Transverse colon (tissue), 4 donors: Measurements from ENCODE around the gene S100A5. TPM values are rescaled to one million over a fixed set of nuclear protein-coding genes. Genes with fewer than 3 reads are reported as not detected.
A peak's percentile ranks its signal among the peaks of the same experiment; 100 is the strongest.
"Not testable (repeated sequence)": the region's sequence is repeated elsewhere in the genome, so short reads cannot be mapped to it uniquely, and the experiment has no call there.

Source experiments
- DNase-seq: peaks from one replicate; pipeline ENCODE4 v3.0.0-alpha.2; 2019
- H3K27ac ChIP-seq, 4 donors: fragments of 200-600 bp; sonication (generic); 2 replicates each; pipeline ENCODE4 v1.5.1; 2016 to 2018; ENCODE audit warnings: inconsistent platforms in 4 of 4
- H3K27me3 ChIP-seq: fragments of 200-600 bp; sonication (generic); 2 replicates; pipeline ENCODE4 v1.5.1; 2017; ENCODE audit warnings: inconsistent platforms
- H3K36me3 ChIP-seq, 4 donors: fragments of 200-600 bp; sonication (generic); 2 replicates each; pipeline ENCODE4 v1.5.1; 2017 to 2019; ENCODE audit warnings: inconsistent platforms in 4 of 4
- H3K4me1 ChIP-seq, 4 donors: fragments of 200-600 bp; sonication (generic); 2 replicates each; pipeline ENCODE4 v1.5.1; 2017 to 2020; ENCODE audit warnings: inconsistent platforms in 4 of 4
- H3K4me3 ChIP-seq, 4 donors: fragments of 200-600 bp; sonication (generic); 1 replicate in 1 of 4; 2 replicates in 3 of 4; pipeline versions ENCODE4 v1.5.1 to v1.6.1; 2017 to 2019; ENCODE audit warnings: inconsistent platforms in 4 of 4
- H3K9me3 ChIP-seq, 2 donors: fragments of 200-600 bp; sonication (generic); 2 replicates each; pipeline ENCODE4 v1.5.1; 2017 to 2019; ENCODE audit warnings: inconsistent platforms in 2 of 2
- EP300 ChIP-seq: sonication (generic); formaldehyde crosslinking; IDR thresholded peaks from one replicate; pipeline ENCODE4 v1.6.1; 2017; ENCODE audit warnings: antibody characterized with exemption, low read depth
- POLR2A ChIP-seq: fragments of 450-650 bp; IDR thresholded peaks from one replicate; pipeline ENCODE4 v1.6.1; 2016; ENCODE audit warnings: antibody characterized with exemption, mild to moderate bottlenecking, moderate library complexity
- POLR2AphosphoS5 ChIP-seq, 3 donors: sonication (generic); formaldehyde crosslinking; IDR thresholded peaks; one replicate each; pipeline ENCODE4 v1.6.1; 2016; ENCODE audit warnings: antibody characterized with exemption in 3 of 3
- WGBS, 2 donors: methylation state at CpG; one replicate each; pipeline ENCODE4 v1.1.5; 2018; ENCODE audit warnings: low coverage in 1 of 2; 5-methylcytosine and 5-hydroxymethylcytosine counted together
- in situ Hi-C, 4 donors: fragments of 200-750 bp; cut with MboI; loops; one replicate each; pipeline versions ENCODE4 v1.15.0 to v1.15.1; 2017; ENCODE audit warnings: low sequenced_read_pairs in 3 of 4, low pct_ligation_motif_present in 1 of 4, low pct_unique_long_range_greater_than_20kb in 1 of 4
- intact Hi-C: fragments of 100-400 bp; cut with DNase I; formaldehyde crosslinking; loops from one replicate; pipeline ENCODE4 v1.15.1; 2023; ENCODE audit warnings: low total_unique reads
- total RNA-seq, 4 donors: library from RNA; depleted of rRNA; stranded (reverse); fragments of >200 nt; gene quantifications; one replicate each; pipeline ENCODE4 v1.1.0, GENCODE V29; 2016
- TF ChIP-seq, protein P1 (sequence below), 5 experiments: fragments of 200-600 bp in 3 of 5; fragments of 450-650 bp in 2 of 5; sonication (generic) in 3 of 5; IDR thresholded peaks; 1 replicate in 2 of 5; 2 replicates in 3 of 5; pipeline ENCODE4 v1.5.1; 2016 to 2017; ENCODE audit warnings: antibody characterized with exemption in 5 of 5, inconsistent platforms in 3 of 5, mild to moderate bottlenecking in 2 of 5, moderate library complexity in 1 of 5

S100A5 gene
- total RNA-seq, 4 donors from 2014 or later = not detected

- Histone ChIP-seq H3K4me1 (peaks cover 6 to 13% (median 7%) of the 10 kb centered on the region in 4 donors), H3K36me3 (no peaks in the 10 kb centered on the region), H3K4me3 (no peak overlapping the region), H3K27me3 (no peaks in the 10 kb centered on the region), H3K9me3 (no peaks in the 10 kb centered on the region), H3K27ac (peak overlapping the region; percentile 43 to 63 (median 60))
- no peak for TF ChIP-seq POLR2AphosphoS5 (IDR thresholded peaks at IDR 0.05)
- TF ChIP-seq EP300 = no peak
- TF ChIP-seq, protein P1, sequence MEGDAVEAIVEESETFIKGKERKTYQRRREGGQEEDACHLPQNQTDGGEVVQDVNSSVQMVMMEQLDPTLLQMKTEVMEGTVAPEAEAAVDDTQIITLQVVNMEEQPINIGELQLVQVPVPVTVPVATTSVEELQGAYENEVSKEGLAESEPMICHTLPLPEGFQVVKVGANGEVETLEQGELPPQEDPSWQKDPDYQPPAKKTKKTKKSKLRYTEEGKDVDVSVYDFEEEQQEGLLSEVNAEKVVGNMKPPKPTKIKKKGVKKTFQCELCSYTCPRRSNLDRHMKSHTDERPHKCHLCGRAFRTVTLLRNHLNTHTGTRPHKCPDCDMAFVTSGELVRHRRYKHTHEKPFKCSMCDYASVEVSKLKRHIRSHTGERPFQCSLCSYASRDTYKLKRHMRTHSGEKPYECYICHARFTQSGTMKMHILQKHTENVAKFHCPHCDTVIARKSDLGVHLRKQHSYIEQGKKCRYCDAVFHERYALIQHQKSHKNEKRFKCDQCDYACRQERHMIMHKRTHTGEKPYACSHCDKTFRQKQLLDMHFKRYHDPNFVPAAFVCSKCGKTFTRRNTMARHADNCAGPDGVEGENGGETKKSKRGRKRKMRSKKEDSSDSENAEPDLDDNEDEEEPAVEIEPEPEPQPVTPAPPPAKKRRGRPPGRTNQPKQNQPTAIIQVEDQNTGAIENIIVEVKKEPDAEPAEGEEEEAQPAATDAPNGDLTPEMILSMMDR (IDR thresholded peaks at IDR 0.05) = no peak
- no peak for TF ChIP-seq POLR2A
- intact Hi-C loops (no loop called here), in situ Hi-C loops (loop anchor here in 3 of 4 donors (25.0 kb wide), 2 partner anchors 216 to 466 kb away; partner anchors contain the start of genes JTB (in 3 of the 3), RAB13 (in 3 of the 3), RPS27 (in 3 of the 3) and INTS3 (in 1 of the 3))
- no peak for DNase-seq
- WGBS, 2 donors = 81 to 84% methylated on average over 3 to 4 of the region's 4 CpGs
Measured at GRCh38 chr1:153520818-153521476, 19.8 kb downstream of the S100A5 start.

- 56 to 71% methylated on average over 5 of the region's 5 CpGs for WGBS, 2 donors
- H3K27ac ChIP-seq = peak overlapping the region; percentile 43 to 63 (median 60)
- not testable (repeated sequence) for H3K4me3 ChIP-seq
Measured at GRCh38 chr1:153520137-153520691, 20.5 kb downstream of the S100A5 start.

GRCh38 chr1:153519242-153519641, 21.5 kb downstream of the S100A5 start:
- H3K36me3 ChIP-seq = no peaks in the 10 kb centered on the region
- no peaks in the 10 kb centered on the region for H3K9me3 ChIP-seq
- 60 to 82% methylated on average over 1 to 3 of the region's 3 CpGs for WGBS, 2 donors
- TF ChIP-seq POLR2A = no peak
- TF ChIP-seq, protein P1 (IDR thresholded peaks at IDR 0.05) = no peak
- no peak for TF ChIP-seq EP300
- TF ChIP-seq POLR2AphosphoS5 (IDR thresholded peaks at IDR 0.05) = no peak
- intact Hi-C loops (no loop called here), in situ Hi-C loops (loop anchor here in 3 of 4 donors (25.0 kb wide), 2 partner anchors 218 to 468 kb away; partner anchors contain the start of genes JTB (in 3 of the 3), RAB13 (in 3 of the 3), RPS27 (in 3 of the 3) and INTS3 (in 1 of the 3))
- DNase-seq = no peak
- H3K27ac ChIP-seq = no peak overlapping the region
- no peak overlapping the region for H3K4me3 ChIP-seq
- H3K4me1 ChIP-seq = peaks cover 10 to 27% (median 17%) of the 10 kb centered on the region in 4 donors
- no peaks in the 10 kb centered on the region for H3K27me3 ChIP-seq

More at GRCh38 chr1:153520137-153520691, 20.5 kb downstream of the S100A5 start:
- peak; percentile 81 for DNase-seq
- H3K36me3 ChIP-seq, intact Hi-C loops, H3K27me3 ChIP-seq, H3K9me3 ChIP-seq: not testable (repeated sequence)
- in situ Hi-C loops = loop anchor here in 3 of 4 donors (25.0 kb wide), 2 partner anchors 217 to 467 kb away; partner anchors contain the start of genes JTB (in 3 of the 3), RAB13 (in 3 of the 3), RPS27 (in 3 of the 3) and INTS3 (in 1 of the 3)
- H3K4me1 ChIP-seq = peaks cover 10 to 20% (median 13%) of the 10 kb centered on the region in 4 donors

DNA sequence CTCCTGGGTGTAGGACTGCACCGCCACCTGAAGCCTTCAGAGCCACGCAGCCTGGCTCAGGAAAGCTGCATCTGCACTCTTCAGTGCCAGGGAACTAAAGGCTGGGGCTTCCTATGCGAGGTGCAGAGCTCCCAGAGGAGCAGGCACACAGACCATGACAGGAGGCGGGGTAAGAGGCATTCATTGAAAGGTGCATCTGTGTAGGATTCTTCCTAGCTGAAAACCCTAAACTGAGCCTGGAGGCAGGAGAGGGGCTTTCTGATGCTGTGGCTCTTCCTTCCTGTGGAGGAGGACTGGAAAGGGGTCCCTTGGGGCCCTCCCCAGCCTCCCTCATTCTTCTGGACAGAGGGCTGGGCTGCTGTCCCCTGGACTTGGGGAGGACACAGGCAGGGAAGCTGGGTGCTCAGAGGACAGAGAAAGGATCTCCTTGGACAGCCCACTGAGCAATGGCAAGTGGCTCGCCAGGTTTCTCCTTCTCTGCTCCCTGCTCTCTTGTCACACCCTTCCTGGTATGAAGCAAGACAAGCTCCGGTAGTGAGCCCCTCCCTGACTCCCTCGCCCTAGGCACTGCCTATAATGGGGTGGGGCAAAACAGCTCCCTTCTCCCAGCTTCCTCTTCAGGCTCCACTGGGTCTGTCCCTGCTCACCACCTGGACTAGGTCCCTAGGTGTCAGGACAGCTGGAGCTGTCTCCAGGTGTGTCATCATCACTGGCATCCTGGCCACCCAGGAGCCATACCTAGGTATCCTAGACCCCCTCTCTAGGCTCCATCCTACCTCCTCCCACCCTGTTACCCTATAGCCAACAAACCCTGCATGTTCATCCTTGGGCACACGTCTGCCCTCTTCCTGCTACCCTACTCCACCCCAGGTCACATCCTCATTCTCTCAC, 25.0 kb downstream of the S100A5 start:
- Histone ChIP-seq H3K27me3 (no peaks in the 10 kb centered on the region), H3K4me3 (no peak overlapping the region), H3K27ac (peak overlapping the region; percentile 82 to 93 (median 87)), H3K4me1 (peaks cover 10 to 43% (median 18%) of the 10 kb centered on the region in 4 donors), H3K36me3 (no peaks in the 10 kb centered on the region), H3K9me3 (no peaks in the 10 kb centered on the region)
- intact Hi-C loops = no loop called here
- in situ Hi-C loops = loop anchor here in 3 of 4 donors (25.0 kb wide), 2 partner anchors 222 to 472 kb away; partner anchors contain the start of genes JTB (in 3 of the 3), RAB13 (in 3 of the 3), RPS27 (in 3 of the 3) and INTS3 (in 1 of the 3)
- DNase-seq = peak; percentile 91
- WGBS, 2 donors = 42% methylated on average over 8 of the region's 8 CpGs; no CpG with 5 or more reads in 1 of the 2 donors
- TF ChIP-seq POLR2A (peak; percentile 78), POLR2AphosphoS5 (IDR thresholded peaks at IDR 0.05) (peak; percentile 71 to 84 (median 81))
- TF ChIP-seq, protein P1 (IDR thresholded peaks at IDR 0.05) = no peak
